CD14-positive monocyte (primary cell): ENCODE measurements around the gene AVP. TPM values are rescaled to one million over a fixed set of nuclear protein-coding genes. Genes with fewer than 3 reads are reported as not detected.

ENCODE experiments used
- DNase-seq, 3 donors: peaks; one replicate each; pipeline ENCODE4 v3.0.0-alpha.2; 2011 to 2022
- H2AFZ ChIP-seq: 2 replicates; pipeline ENCODE4 v1.6.0; 2012; ENCODE audit warnings: mild to moderate bottlenecking, low read depth, low read length, inconsistent platforms; ENCODE audit not compliant: insufficient read depth, poor library complexity, severe bottlenecking
- H3K27ac ChIP-seq, 2 donors: 1 replicate in 1 of 2; 2 replicates in 1 of 2; pipeline ENCODE4 v1.5.1; 2012 to 2013; ENCODE audit warnings: low read length in 2 of 2, control low read depth in 1 of 2, inconsistent platforms in 1 of 2, low read depth in 1 of 2, mild to moderate bottlenecking in 1 of 2
- H3K27me3 ChIP-seq, 2 donors: one replicate each; pipeline versions ENCODE4 v1.6.0 to v1.6.1; 2011 to 2013; ENCODE audit warnings: low read length in 2 of 2; ENCODE audit not compliant: control insufficient read depth in 2 of 2, insufficient read depth in 2 of 2
- H3K36me3 ChIP-seq, 2 donors: replicated peaks in 1 of 2; 1 replicate in 1 of 2; 2 replicates in 1 of 2; pipeline versions ENCODE4 v1.5.1 to v1.6.1; 2012 to 2013; ENCODE audit warnings: low read length in 2 of 2, control low read depth in 1 of 2, inconsistent platforms in 1 of 2, mild to moderate bottlenecking in 1 of 2; ENCODE audit not compliant: insufficient read depth in 2 of 2, control insufficient read depth in 1 of 2
- H3K4me1 ChIP-seq, 2 donors: 1 replicate in 1 of 2; 2 replicates in 1 of 2; pipeline versions ENCODE4 v1.5.1 to v1.6.1; 2012 to 2013; ENCODE audit warnings: low read length in 2 of 2, control low read depth in 1 of 2, inconsistent platforms in 1 of 2, mild to moderate bottlenecking in 1 of 2, moderate library complexity in 1 of 2; ENCODE audit not compliant: insufficient read depth in 2 of 2, control insufficient read depth in 1 of 2
- H3K4me2 ChIP-seq: replicated peaks from 2 replicates; pipeline ENCODE3; 2012; ENCODE audit warnings: low read length, moderate library complexity, mild to moderate bottlenecking; ENCODE audit not compliant: poor library complexity, severe bottlenecking; ENCODE audit errors: extremely low read depth
- H3K4me3 ChIP-seq, 3 experiments: fragments of 200-600 bp in 1 of 3; sonication (generic) in 1 of 3; replicated peaks in 1 of 3; 1 replicate in 2 of 3; 2 replicates in 1 of 3; pipeline ENCODE4 v1.5.1; 2011 to 2013; ENCODE audit warnings: low read length in 3 of 3, mild to moderate bottlenecking in 3 of 3, control low read depth in 2 of 3, low read depth in 2 of 3, inconsistent platforms in 1 of 3, moderate library complexity in 1 of 3
- H3K79me2 ChIP-seq: 2 replicates; pipeline ENCODE4 v1.6.0; 2012; ENCODE audit warnings: mild to moderate bottlenecking, control low read depth, inconsistent platforms, low read length, moderate library complexity; ENCODE audit not compliant: insufficient read depth
- H3K9ac ChIP-seq: 2 replicates; pipeline ENCODE4 v1.6.0; 2017; ENCODE audit warnings: low read length, mild to moderate bottlenecking; ENCODE audit not compliant: insufficient read depth, poor library complexity, severe bottlenecking
- H3K9me3 ChIP-seq, 2 donors: replicated peaks in 1 of 2; 1 replicate in 1 of 2; 2 replicates in 1 of 2; pipeline versions ENCODE4 v1.5.1 to v1.6.1; 2012 to 2013; ENCODE audit warnings: low read length in 2 of 2, control low read depth in 1 of 2; ENCODE audit not compliant: control insufficient read depth in 1 of 2, insufficient read depth in 1 of 2
- H4K20me1 ChIP-seq: 2 replicates; pipeline ENCODE4 v1.6.0; 2012; ENCODE audit warnings: mild to moderate bottlenecking, low read length, control low read depth, moderate library complexity; ENCODE audit not compliant: insufficient read depth
- H3K27ac Mint-ChIP-seq, 7 donors: one replicate each; pipeline ENCODE4 v1.8.0; 2020; ENCODE audit warnings: mild to moderate bottlenecking in 7 of 7, mixed read lengths in 7 of 7, moderate library complexity in 6 of 7, inconsistent platforms in 2 of 7
- H3K27me3 Mint-ChIP-seq, 3 donors: one replicate each; pipeline ENCODE4 v1.8.0; 2021 to 2022; ENCODE audit warnings: low read depth in 3 of 3, mild to moderate bottlenecking in 3 of 3, mixed read lengths in 3 of 3, moderate library complexity in 3 of 3, inconsistent platforms in 1 of 3
- H3K36me3 Mint-ChIP-seq, 2 donors: one replicate each; pipeline ENCODE4 v1.8.0; 2020; ENCODE audit warnings: mixed read lengths in 2 of 2, inconsistent platforms in 1 of 2, mild to moderate bottlenecking in 1 of 2
- H3K4me1 Mint-ChIP-seq: one replicate; pipeline ENCODE4 v1.8.0; 2020; ENCODE audit warnings: mild to moderate bottlenecking, mixed read lengths
- H3K4me3 Mint-ChIP-seq, 2 donors: one replicate each; pipeline ENCODE4 v1.8.0; 2020; ENCODE audit warnings: mild to moderate bottlenecking in 2 of 2, mixed read lengths in 2 of 2, moderate library complexity in 1 of 2
- H3K9me3 Mint-ChIP-seq, 7 donors: one replicate each; pipeline ENCODE4 v1.8.0; 2020 to 2022; ENCODE audit warnings: mixed read lengths in 7 of 7, mild to moderate bottlenecking in 6 of 7, moderate library complexity in 6 of 7, inconsistent platforms in 2 of 7
- CTCF ChIP-seq: fragments of 200-600 bp; IDR thresholded peaks from one replicate; pipeline ENCODE4 v1.8.0; 2022; ENCODE audit warnings: antibody characterized with exemption, mild to moderate bottlenecking
- WGBS: methylation state at CpG from one replicate; pipeline ENCODE4 v1.1.5; 2013; ENCODE audit warnings: missing lambda C conversion rate; ENCODE audit not compliant: insufficient coverage; 5-methylcytosine and 5-hydroxymethylcytosine counted together
- intact Hi-C, 2 donors: fragments of 100-400 bp; cut with micrococcal nuclease; formaldehyde crosslinking; loops; one replicate each; pipeline versions ENCODE4 v1.15.0 to v1.15.1; 2023
- polyA plus RNA-seq, 3 donors: library from polyadenylated mRNA; depleted of rRNA in 1 of 3; unstranded in 2 of 3; stranded (reverse) in 1 of 3; fragments of 300-500 nt in 2 of 3; fragments of >200 nt in 1 of 3; fragmentation: Illumina TruSeq in 2 of 3; gene quantifications; 1 replicate in 2 of 3; 2 replicates in 1 of 3; pipeline ENCODE4 v1.2.3, GENCODE V29; 2012 to 2021

AVP gene
- polyA plus RNA-seq, 3 donors = not detected

- WGBS = 66% methylated on average over 9 of the region's 13 CpGs
- Histone ChIP-seq H3K4me1 (peaks cover 7 to 21% of the 10 kb centered on the region in 2 donors), H3K79me2 (no peaks in the 10 kb centered on the region), H3K36me3 (peaks cover 0 to 6% of the 10 kb centered on the region in 2 donors), H3K27me3 (peaks cover 0 to 2% of the 10 kb centered on the region in 2 donors), H4K20me1 (peaks cover 3% of the 10 kb centered on the region), H3K4me3 (no peak overlapping the region), H3K9ac (no peak overlapping the region), H2AFZ (peak overlapping the region; percentile 4), H3K4me2 (peak overlapping the region; percentile 0), H3K9me3 (no peaks in the 10 kb centered on the region), H3K27ac (no peak overlapping the region)
- Mint-ChIP-seq H3K9me3 (peaks cover 0 to 3% (median 0%) of the 10 kb centered on the region in 7 donors), H3K27ac (peak overlapping the region in 1 of 7 donors; percentile 65), H3K4me3 (peak overlapping the region; percentile 0 to 76), H3K36me3 (peaks cover 7 to 10% of the 10 kb centered on the region in 2 donors), H3K4me1 (peaks cover 21% of the 10 kb centered on the region), H3K27me3 (peaks cover 11 to 32% (median 13%) of the 10 kb centered on the region in 3 donors)
- intact Hi-C loops = no loop called here
- no peak for TF ChIP-seq CTCF
- DNase-seq = no peak
Observed at GRCh38 chr20:3102575-3103368, 18.2 kb upstream of the AVP start.

GRCh38 chr20:3101737-3102574 is 17.4 kb upstream of the AVP start:
- H3K27me3 Mint-ChIP-seq = peaks cover 11 to 30% (median 13%) of the 10 kb centered on the region in 3 donors
- H3K9me3 Mint-ChIP-seq = peaks cover 0 to 3% (median 0%) of the 10 kb centered on the region in 7 donors
- H3K27ac ChIP-seq = no peak overlapping the region
- 36% methylated on average over 13 of the region's 21 CpGs for WGBS
- H3K79me2 ChIP-seq = no peaks in the 10 kb centered on the region
- intact Hi-C loops = no loop called here
- DNase-seq = no peak
- H3K4me1 ChIP-seq = peaks cover 7 to 13% of the 10 kb centered on the region in 2 donors
- TF ChIP-seq CTCF = no peak
- H2AFZ ChIP-seq = peak overlapping the region; percentile 4
- no peaks in the 10 kb centered on the region for H3K36me3 ChIP-seq
- peaks cover 2 to 3% of the 10 kb centered on the region in 2 donors for H3K36me3 Mint-ChIP-seq
- peaks cover 1% of the 10 kb centered on the region for H4K20me1 ChIP-seq
- H3K9me3 ChIP-seq = no peaks in the 10 kb centered on the region
- H3K9ac ChIP-seq = no peak overlapping the region
- peak overlapping the region; percentile 27 to 76 for H3K4me3 Mint-ChIP-seq
- H3K4me1 Mint-ChIP-seq = peaks cover 16% of the 10 kb centered on the region
- peaks cover 0 to 2% of the 10 kb centered on the region in 2 donors for H3K27me3 ChIP-seq
- H3K4me3 ChIP-seq = no peak overlapping the region
- H3K27ac Mint-ChIP-seq = peak overlapping the region in 1 of 7 donors; percentile 65
- H3K4me2 ChIP-seq = peak overlapping the region; percentile 0
